CD4-positive, alpha-beta T cell treated with Interleukin-6 at 100 ng/mL for 8 hours (primary cell): ENCODE data around the gene PIK3C2G.

Source experiments
- DNase-seq: peaks from one replicate; pipeline ENCODE4 v3.0.0-alpha.2; 2020; ENCODE audit warnings: mixed read lengths, low spot score

PIK3C2G gene

GRCh38 chr12:18340786-18341185 is 79.5 kb downstream of the PIK3C2G start:
- no peak for DNase-seq

DNA sequence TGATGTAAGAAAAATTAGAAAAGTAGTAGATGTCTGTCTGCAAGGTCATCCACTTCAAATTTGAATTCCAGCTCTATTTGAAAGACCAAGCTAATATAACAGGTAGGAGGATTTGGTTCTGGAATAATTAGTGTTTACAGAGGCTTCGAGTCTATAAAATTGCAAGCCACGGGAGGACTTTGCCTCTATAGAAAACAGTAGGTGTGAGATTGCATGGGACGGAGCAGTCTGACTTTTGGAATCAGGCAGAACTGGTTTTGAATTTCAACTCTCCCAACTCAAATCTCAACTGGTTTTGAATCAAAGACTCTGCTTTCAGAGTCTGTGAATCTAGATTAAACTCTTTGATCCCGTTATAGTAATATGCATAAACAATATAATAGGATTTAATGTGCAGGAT is 82.4 kb downstream of the PIK3C2G start:
- no peak for DNase-seq

DNA sequence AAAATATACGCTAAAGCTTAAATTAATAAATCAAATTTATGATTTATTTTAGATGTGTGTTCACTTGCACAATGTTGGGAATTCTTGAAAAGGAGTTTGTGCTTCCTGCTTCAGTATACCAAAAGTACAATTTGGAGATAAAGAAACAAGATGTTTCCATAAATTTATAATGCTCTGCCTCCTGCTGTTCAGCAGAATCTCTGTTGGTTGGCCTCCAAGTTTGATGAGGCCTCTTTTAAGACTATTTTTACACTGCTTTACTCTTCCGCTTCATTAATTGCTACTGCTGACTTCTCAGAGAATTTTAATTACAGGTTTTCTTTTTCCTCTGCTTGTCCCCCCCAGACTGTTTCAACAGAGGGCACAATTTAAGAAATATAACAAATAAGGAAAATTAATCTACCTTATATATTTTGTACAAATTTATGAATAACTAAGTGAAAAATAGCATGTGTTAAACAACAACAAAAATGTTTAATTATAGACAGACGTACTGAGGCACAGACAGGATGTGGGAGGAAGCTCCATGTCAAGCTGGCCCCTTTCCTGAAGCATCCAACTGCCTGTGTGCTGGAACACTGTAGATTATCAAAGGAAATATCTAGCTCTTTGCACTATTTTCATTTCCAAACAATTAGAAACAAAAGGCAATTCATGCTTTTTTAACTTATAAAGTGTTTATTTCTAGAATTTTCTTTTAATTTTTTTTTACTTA is 83.9 kb downstream of the PIK3C2G start:
- DNase-seq: no peak

GRCh38 chr12:18352312-18352711 is 91.0 kb downstream of the PIK3C2G start:
- no peak for DNase-seq

DNA sequence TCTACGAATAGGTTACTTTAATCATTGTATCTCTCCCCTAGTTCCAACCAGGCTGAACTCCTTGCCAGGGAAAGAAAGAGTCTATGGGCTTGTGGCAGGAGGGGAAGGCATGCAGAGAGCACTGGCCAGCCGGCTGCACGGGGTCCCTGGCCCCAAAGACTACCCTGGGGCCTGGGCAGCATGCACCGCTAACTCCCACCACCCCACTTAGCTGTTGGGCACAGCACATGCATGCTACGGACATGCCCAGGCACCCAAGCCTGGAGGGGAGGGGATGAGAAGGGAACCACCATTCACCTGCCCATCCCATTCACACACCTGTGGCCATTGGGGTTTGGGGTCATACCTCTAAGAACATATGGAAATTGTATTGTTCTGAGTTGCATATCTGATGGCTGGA is 94.1 kb downstream of the PIK3C2G start:
- DNase-seq: no peak

GRCh38 chr12:18358077-18358476 is 96.8 kb downstream of the PIK3C2G start:
- no peak for DNase-seq

GRCh38 chr12:18358930-18359329 is 97.6 kb downstream of the PIK3C2G start:
- DNase-seq: no peak

- no peak for DNase-seq
Measured at GRCh38 chr12:18361433-18361832, 100.1 kb downstream of the PIK3C2G start.

DNA sequence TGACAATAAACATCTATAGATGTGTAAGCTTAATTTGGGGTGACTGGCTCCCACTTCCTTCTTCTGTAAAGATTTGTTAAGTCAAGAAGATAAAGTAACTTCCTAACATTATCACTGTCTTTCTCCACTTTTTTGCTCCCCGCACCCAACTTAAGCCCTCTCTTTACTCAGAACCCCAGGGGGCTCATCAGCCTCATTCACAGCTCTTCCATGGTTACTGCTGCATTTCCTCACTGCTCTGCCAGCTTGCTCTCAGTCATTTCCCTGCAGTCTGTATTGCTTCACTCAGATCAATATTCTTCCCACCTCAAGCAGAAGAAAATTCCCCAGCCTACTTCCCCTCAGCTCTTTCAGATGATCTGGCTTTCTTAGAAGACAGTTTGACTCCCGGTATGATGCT is 102.0 kb downstream of the PIK3C2G start:
- no peak for DNase-seq

- DNase-seq: no peak
Measured at GRCh38 chr12:18368594-18368993, 107.3 kb downstream of the PIK3C2G start.

GRCh38 chr12:18373181-18373580 is 111.9 kb downstream of the PIK3C2G start:
- no peak for DNase-seq

DNA sequence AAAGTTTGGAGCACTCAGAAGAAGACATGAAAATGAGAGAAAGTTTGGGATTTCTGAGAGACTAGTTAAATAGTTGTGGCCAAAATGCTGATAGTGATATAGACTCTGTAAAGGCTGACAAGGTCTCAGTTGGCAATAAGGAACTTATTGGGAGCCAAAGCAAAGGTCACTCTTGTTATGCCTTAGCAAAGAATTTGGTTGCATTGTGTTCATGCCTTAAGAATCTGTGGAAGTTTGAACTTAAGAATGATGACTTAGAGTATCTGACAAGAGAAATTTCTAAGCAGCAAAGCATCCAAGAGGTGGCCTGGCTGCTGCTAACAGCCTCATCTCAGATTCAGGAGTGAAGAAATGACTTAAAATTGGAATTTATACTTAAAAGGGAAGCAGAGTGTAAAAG is 113.8 kb downstream of the PIK3C2G start:
- DNase-seq: no peak

- DNase-seq: no peak
Measured at GRCh38 chr12:18375583-18375982, 114.3 kb downstream of the PIK3C2G start.

DNA sequence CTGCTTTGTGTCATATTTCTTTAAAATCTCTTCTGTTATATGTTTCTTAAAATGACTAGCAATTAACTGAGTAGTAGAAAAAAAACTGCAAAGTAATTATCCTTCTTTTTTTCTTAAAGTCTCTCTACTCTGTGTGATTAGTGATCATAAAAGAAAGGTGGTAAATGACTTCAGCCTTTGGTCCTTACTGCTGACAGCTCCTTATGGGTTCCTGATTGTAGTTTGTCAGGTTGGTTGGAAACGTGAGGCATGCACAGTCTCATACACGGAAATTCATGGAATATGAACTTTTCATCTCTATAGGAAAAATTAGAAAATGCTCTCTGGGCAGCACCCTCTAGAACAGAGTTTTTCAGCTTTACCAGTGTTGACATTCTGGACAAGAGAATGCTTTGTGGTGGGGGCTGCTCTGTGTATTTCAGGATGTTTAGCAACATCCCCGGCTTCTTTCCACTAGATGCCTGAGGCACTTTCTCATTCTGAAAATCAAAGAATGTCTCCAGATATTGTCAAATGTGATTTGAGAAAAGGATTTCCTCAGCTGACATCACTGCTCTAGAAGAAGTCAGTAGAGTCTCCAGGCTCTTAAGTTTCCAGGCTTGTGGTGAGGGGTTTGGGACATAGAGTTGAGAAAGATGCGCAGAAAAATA is 121.0 kb downstream of the PIK3C2G start:
- DNase-seq: no peak

GRCh38 chr12:18383203-18383602 is 121.9 kb downstream of the PIK3C2G start:
- DNase-seq: no peak

GRCh38 chr12:18387706-18388105 is 126.4 kb downstream of the PIK3C2G start:
- no peak for DNase-seq

GRCh38 chr12:18389820-18390219 is 128.5 kb downstream of the PIK3C2G start:
- no peak for DNase-seq

- no peak for DNase-seq
Measured at GRCh38 chr12:18391151-18391550, 129.8 kb downstream of the PIK3C2G start.

- DNase-seq: no peak
Measured at GRCh38 chr12:18394742-18395141, 133.4 kb downstream of the PIK3C2G start.

DNA sequence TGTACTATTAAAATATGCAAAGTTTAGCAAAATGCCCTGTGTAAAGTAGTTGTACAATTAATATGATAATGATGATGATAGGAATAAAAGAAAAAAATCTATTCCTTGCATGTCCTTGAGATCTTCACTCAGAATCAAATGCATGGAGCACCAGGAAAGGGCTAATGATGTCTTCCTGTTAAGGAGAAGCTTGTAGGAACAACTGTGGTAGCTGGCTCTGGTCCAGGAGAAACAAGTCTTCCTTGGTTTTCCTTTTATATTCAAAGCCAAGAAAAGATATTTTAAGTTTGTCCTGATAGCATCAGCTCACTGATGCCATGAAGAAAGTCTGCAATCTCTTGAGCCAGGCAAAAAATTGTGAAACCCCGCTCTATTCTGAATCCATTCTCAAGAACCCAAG is 138.9 kb downstream of the PIK3C2G start:
- DNase-seq: no peak

GRCh38 chr12:18402872-18403611 is 141.7 kb downstream of the PIK3C2G start:
- no peak for DNase-seq

- DNase-seq: no peak
Measured at GRCh38 chr12:18411453-18411852, 150.1 kb downstream of the PIK3C2G start.

DNA sequence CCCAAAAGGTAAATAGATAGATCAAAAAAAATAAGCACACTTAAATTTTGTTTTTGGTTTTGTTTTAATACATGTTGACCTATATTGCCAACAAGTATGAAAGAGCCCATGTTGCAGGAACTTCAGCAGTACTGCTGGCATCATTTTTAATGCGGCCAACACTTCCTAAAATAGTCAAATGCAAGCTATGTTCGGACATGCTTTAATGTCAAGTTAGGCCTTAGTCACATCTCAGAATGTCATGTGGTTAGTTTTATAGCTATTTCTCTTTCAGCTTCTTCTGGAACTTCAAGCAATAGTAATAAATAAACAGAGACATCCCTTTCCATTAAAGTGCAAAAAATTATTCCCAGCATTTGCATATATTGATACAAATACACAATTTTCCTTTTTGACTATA is 153.4 kb downstream of the PIK3C2G start:
- no peak for DNase-seq
